Measurements from ENCODE around the gene DLEC1. TPM values are rescaled to one million over a fixed set of nuclear protein-coding genes. Genes with fewer than 3 reads are reported as not detected.

Gene DLEC1
- total and polyA plus RNA-seq, 9 of the 15 experiments (the other 6 are each of a cell fraction or from before 2014, with no cell fraction given) = 0.07 to 0.08 TPM; not detected in 7

GRCh38 chr3:37993460-37993819, 45.6 kb upstream of the DLEC1 start (continued):
- TF ChIP-seq TSHZ1 (CRISPR knock-in tag; IDR thresholded peaks at IDR 0.05) (no peak), PRMT5 (CRISPR knock-in tag; IDR thresholded peaks at IDR 0.05) (no peak), ARID3B (CRISPR knock-in tag; IDR thresholded peaks at IDR 0.05; ENCODE audit: borderline replicate concordance) (no peak), THRAP3 (IDR thresholded peaks at IDR 0.05; ENCODE audit: borderline replicate concordance) (no peak), TFAP4 (CRISPR knock-in tag; IDR thresholded peaks at IDR 0.05; ENCODE audit: borderline replicate concordance) (0 out of 2 replicates have a peak, but pooled peaks have one; percentile 26), RNF219 (CRISPR knock-in tag; IDR thresholded peaks at IDR 0.05) (no peak), ZNF830 (CRISPR knock-in tag; IDR thresholded peaks at IDR 0.05) (no peak), ZBTB40 (IDR thresholded peaks at IDR 0.05) (no peak), ZBTB40 (CRISPR knock-in tag; IDR thresholded peaks at IDR 0.05) (no peak), ZNF644 (tag; IDR thresholded peaks at IDR 0.05; ENCODE audit: low read depth) (no peak), ZBED1 (IDR thresholded peaks at IDR 0.05) (no peak)
